Measurements from ENCODE around the gene MYO1D.

DNA sequence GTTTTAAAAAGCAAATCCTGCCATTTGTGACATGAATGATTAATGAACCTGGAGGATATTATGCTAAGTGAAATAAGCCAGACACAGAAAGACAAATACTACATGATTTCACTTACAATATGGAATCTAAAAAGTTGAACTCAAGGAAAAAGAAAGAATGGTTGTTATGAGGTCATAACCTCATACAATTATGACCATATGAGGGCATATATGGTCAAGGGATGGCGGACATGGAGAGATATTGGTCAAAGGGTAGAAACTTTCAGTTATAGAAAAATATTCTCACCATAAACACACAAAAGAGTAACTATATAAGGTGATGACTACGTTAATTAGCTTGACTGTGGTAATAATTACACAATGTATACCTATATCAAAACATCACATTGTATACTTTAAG lies 56.5 kb downstream of the MYO1D start:
- TF ChIP-seq, protein P1, sequence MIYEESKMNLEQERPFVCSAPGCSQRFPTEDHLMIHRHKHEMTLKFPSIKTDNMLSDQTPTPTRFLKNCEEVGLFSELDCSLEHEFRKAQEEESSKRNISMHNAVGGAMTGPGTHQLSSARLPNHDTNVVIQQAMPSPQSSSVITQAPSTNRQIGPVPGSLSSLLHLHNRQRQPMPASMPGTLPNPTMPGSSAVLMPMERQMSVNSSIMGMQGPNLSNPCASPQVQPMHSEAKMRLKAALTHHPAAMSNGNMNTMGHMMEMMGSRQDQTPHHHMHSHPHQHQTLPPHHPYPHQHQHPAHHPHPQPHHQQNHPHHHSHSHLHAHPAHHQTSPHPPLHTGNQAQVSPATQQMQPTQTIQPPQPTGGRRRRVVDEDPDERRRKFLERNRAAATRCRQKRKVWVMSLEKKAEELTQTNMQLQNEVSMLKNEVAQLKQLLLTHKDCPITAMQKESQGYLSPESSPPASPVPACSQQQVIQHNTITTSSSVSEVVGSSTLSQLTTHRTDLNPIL (CRISPR knock-in tag; IDR thresholded peaks at IDR 0.05; ENCODE audit: low read depth): no peak
- no peak for TF ChIP-seq PPARA (CRISPR knock-in tag; IDR thresholded peaks at IDR 0.05; ENCODE audit: borderline replicate concordance)
- no peak for TF ChIP-seq ZC3H10 (CRISPR knock-in tag; IDR thresholded peaks at IDR 0.05)
- TF ChIP-seq ARNTL (CRISPR knock-in tag; IDR thresholded peaks at IDR 0.05; ENCODE audit: borderline replicate concordance, low read depth): no peak
- no peak for TF ChIP-seq ISL1 (CRISPR knock-in tag; IDR thresholded peaks at IDR 0.05)
- TF ChIP-seq OSR1 (CRISPR knock-in tag; IDR thresholded peaks at IDR 0.05): no peak
- TF ChIP-seq, protein P2, sequence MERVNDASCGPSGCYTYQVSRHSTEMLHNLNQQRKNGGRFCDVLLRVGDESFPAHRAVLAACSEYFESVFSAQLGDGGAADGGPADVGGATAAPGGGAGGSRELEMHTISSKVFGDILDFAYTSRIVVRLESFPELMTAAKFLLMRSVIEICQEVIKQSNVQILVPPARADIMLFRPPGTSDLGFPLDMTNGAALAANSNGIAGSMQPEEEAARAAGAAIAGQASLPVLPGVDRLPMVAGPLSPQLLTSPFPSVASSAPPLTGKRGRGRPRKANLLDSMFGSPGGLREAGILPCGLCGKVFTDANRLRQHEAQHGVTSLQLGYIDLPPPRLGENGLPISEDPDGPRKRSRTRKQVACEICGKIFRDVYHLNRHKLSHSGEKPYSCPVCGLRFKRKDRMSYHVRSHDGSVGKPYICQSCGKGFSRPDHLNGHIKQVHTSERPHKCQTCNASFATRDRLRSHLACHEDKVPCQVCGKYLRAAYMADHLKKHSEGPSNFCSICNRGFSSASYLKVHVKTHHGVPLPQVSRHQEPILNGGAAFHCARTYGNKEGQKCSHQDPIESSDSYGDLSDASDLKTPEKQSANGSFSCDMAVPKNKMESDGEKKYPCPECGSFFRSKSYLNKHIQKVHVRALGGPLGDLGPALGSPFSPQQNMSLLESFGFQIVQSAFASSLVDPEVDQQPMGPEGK (CRISPR knock-in tag; IDR thresholded peaks at IDR 0.05; ENCODE audit: borderline replicate concordance): no peak
- no peak for TF ChIP-seq TCF4 (CRISPR knock-in tag; IDR thresholded peaks at IDR 0.05; ENCODE audit: borderline replicate concordance)
- no peak for TF ChIP-seq SNAI2 (CRISPR knock-in tag; IDR thresholded peaks at IDR 0.05)
- TF ChIP-seq ESRRG (CRISPR knock-in tag; IDR thresholded peaks at IDR 0.05): no peak
